Mesothelial cell of epicardium (in vitro differentiated cells): Measurements from ENCODE around the gene GNAO1. TPM values are rescaled to one million over a fixed set of nuclear protein-coding genes. Genes with fewer than 3 reads are reported as not detected.

Source experiments
- DNase-seq, 2 experiments: peaks; one replicate each; pipeline ENCODE4 v3.0.0; 2021; ENCODE audit warnings: low spot score in 2 of 2; ENCODE audit not compliant: unreplicated experiment in 2 of 2
- H3K27ac Mint-ChIP-seq: 2 replicates; pipeline ENCODE4 v1.8.0; 2021; ENCODE audit warnings: mixed read lengths
- H3K27me3 Mint-ChIP-seq: 2 replicates; pipeline ENCODE4 v1.8.0; 2021; ENCODE audit warnings: low read depth, mixed read lengths
- H3K36me3 Mint-ChIP-seq: 2 replicates; pipeline ENCODE4 v1.8.0; 2021; ENCODE audit warnings: mixed read lengths
- H3K4me1 Mint-ChIP-seq: 2 replicates; pipeline ENCODE4 v1.8.0; 2021; ENCODE audit warnings: mixed read lengths
- H3K4me3 Mint-ChIP-seq: 2 replicates; pipeline ENCODE4 v1.8.0; 2021; ENCODE audit warnings: mild to moderate bottlenecking, moderate library complexity, mixed read lengths
- H3K9me3 Mint-ChIP-seq: 2 replicates; pipeline ENCODE4 v1.8.0; 2021; ENCODE audit warnings: mixed read lengths
- total RNA-seq: library from RNA; stranded (reverse); gene quantifications from 3 replicates; pipeline ENCODE4 v1.2.1, GENCODE V29; 2021
- TF ChIP-seq, protein P1 (sequence below): fragments of 200-600 bp; sonication (generic); IDR thresholded peaks from one replicate; pipeline ENCODE4 v1.5.0; 2021; ENCODE audit warnings: antibody characterized with exemption; ENCODE audit not compliant: unreplicated experiment

Gene GNAO1
- total RNA-seq, 1 donor from 2014 or later = 3.3 TPM

DNA sequence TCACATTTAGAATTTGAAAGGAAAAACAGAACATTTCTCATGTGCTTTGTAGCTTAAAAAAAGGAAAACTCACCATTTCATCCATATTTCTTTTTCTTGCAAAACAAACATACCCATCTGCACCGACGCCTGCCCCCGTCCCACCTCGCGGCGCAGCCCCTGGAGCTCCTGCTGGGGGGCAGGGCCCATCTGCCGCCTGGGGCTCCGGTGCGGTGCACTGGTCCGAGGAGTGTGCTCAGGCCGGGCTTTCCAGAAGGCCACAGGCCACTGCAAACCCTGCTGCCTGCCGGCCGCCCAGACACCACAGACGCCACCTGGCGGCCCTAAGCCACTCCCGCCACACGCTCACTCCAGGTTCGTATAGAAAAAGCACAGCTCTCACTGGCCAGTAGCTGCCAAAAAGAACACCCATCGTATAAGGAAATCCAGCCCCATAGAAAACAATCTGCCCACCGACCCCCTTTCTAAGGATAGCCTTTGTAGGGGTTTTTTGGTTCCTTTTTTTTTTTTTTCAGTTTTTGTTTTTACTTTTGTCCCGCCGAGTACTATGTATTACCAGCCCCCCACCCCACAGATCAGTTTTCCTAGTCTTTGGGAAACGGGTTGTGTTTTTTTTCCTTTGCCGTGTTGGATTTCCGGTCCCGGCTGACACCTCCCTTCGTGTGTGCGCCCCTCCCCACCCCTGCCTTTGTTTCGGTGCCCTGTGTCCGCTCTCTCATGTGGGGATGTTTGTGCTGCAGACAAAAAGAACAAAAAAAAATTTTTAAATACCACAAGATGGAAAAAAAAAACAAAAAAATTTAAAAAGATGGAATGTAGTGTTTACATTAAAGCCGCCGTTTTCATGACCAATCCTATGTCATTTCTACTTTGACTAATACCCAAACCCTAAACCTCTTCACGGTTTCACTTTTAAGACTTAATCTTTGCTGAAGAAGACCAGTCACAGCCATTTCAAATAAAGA, 165.3 kb downstream of the GNAO1 start:
- peak; percentile 53 to 80 for DNase-seq
- Mint-ChIP-seq H3K4me3 (peak overlapping the region; percentile 78), H3K9me3 (no peaks in the 10 kb centered on the region), H3K27me3 (no peaks in the 10 kb centered on the region), H3K27ac (peak overlapping the region; percentile 95), H3K4me1 (peaks cover 33% of the 10 kb centered on the region), H3K36me3 (peaks cover 2% of the 10 kb centered on the region)
- TF ChIP-seq, protein P1, sequence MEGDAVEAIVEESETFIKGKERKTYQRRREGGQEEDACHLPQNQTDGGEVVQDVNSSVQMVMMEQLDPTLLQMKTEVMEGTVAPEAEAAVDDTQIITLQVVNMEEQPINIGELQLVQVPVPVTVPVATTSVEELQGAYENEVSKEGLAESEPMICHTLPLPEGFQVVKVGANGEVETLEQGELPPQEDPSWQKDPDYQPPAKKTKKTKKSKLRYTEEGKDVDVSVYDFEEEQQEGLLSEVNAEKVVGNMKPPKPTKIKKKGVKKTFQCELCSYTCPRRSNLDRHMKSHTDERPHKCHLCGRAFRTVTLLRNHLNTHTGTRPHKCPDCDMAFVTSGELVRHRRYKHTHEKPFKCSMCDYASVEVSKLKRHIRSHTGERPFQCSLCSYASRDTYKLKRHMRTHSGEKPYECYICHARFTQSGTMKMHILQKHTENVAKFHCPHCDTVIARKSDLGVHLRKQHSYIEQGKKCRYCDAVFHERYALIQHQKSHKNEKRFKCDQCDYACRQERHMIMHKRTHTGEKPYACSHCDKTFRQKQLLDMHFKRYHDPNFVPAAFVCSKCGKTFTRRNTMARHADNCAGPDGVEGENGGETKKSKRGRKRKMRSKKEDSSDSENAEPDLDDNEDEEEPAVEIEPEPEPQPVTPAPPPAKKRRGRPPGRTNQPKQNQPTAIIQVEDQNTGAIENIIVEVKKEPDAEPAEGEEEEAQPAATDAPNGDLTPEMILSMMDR = peak; percentile 81

DNA sequence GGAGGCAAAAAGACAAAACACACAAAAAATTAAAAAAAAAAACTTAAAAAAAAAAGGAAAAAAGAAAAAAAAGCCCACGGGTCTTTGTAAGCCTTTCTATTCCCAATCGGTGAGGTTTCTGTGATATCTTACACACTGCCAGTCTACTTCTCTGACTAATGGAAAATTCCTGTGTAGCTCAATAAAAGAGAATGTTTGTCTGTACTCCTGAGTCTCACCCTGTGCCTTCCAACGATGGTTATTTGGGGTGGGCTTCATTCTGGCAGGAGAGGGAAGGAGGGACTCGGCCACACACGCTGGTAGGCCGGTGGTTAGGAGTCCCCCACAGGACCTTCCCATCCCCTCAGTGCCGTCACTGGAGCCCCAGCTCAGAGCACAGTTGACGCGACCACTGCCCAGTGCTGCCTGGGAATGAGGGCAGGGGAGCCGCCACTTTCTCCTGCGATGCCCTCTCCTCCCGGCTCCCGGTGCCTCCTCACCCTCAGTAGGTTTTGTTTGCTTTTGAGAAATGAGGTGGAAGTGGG, 166.0 kb downstream of the GNAO1 start:
- TF ChIP-seq, protein P1 = no peak
- Mint-ChIP-seq H3K27me3 (no peaks in the 10 kb centered on the region), H3K4me1 (peaks cover 33% of the 10 kb centered on the region), H3K36me3 (peaks cover 3% of the 10 kb centered on the region), H3K9me3 (no peaks in the 10 kb centered on the region), H3K4me3 (peak overlapping the region; percentile 78), H3K27ac (peak overlapping the region; percentile 95)
- peak in 1 of 2 experiments; percentile 31 for DNase-seq

DNA sequence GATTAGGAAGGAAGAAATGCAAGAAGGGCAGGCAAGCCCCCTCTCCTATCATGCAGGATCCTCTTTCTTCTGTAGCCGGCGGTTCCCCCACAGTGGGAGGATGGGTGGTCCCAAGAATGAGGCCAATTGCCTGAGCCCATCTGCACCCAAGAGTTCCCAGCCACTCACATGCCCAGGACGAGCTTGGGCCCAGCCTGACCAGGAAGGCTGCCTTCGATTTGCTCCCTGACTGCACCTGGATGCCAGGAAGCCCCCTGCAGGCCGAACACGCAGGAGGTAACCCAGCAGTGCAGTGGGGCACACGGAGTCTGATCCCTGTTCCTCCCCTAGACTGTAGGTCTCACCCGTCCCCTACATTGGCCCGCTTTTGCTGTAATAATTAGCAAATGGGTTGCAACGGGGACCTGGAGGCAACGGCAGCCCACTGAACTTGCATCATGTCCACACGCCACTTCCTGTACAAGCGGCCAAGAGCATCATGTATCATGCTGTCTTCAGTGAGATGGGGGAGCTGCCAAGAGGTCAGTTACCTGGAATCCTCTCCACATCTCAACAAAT, 166.6 kb downstream of the GNAO1 start:
- TF ChIP-seq, protein P1 = no peak
- H3K27ac Mint-ChIP-seq = peak overlapping the region; percentile 83
- peaks cover 9% of the 10 kb centered on the region for H3K36me3 Mint-ChIP-seq
- DNase-seq = peak in 1 of 2 experiments; percentile 36
- peaks cover 33% of the 10 kb centered on the region for H3K4me1 Mint-ChIP-seq
- no peaks in the 10 kb centered on the region for H3K9me3 Mint-ChIP-seq
- peak overlapping the region; percentile 28 for H3K4me3 Mint-ChIP-seq
- no peaks in the 10 kb centered on the region for H3K27me3 Mint-ChIP-seq

DNA sequence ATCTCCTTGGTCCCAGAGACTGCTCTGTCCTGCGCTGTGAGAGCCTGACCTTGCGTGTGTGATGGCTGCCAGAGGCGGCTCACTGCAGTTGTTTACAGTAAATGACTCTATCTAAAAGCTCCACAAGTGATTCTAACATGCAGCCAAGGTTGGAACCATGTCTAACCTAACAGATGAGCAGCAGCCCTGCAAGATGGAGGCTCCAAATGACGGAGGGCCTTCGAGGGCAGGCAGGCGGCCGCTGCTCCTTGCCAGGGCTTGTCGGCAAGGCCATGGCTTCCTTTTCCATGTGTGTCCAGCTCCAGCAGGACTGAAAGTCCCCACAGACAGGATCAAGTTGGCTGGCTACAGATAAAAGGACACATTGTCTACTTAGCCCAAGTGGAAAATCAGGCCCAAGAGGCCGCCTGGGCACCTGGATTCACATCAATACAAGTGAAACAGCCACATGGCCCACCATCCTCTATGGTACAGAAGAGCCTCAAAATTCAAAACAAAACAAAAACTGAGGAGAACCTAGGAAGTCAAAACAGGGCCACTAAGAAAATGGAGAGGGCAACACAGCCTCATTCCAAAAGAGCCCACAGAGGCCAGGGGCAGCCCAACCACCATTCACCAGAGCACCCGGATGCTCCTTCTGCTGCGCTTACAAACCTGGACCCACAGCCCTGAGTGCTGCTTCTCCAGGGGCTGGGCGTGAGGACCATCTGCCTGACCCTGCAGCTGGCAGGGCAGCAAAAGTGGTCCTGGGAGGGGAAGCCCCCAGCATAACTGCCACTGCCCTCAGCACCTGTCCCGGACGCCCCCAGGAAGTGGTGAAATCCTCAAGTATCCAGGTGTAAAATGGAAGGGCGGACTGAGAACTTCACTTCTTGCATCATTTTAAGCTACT, 169.1 kb downstream of the GNAO1 start:
- peaks cover 32% of the 10 kb centered on the region for H3K4me1 Mint-ChIP-seq
- peaks cover 11% of the 10 kb centered on the region for H3K36me3 Mint-ChIP-seq
- no peak overlapping the region for H3K27ac Mint-ChIP-seq
- H3K4me3 Mint-ChIP-seq = no peak overlapping the region
- TF ChIP-seq, protein P1 = no peak
- peak in 1 of 2 experiments; percentile 34 for DNase-seq
- no peaks in the 10 kb centered on the region for H3K27me3 Mint-ChIP-seq
- H3K9me3 Mint-ChIP-seq = no peaks in the 10 kb centered on the region

DNA sequence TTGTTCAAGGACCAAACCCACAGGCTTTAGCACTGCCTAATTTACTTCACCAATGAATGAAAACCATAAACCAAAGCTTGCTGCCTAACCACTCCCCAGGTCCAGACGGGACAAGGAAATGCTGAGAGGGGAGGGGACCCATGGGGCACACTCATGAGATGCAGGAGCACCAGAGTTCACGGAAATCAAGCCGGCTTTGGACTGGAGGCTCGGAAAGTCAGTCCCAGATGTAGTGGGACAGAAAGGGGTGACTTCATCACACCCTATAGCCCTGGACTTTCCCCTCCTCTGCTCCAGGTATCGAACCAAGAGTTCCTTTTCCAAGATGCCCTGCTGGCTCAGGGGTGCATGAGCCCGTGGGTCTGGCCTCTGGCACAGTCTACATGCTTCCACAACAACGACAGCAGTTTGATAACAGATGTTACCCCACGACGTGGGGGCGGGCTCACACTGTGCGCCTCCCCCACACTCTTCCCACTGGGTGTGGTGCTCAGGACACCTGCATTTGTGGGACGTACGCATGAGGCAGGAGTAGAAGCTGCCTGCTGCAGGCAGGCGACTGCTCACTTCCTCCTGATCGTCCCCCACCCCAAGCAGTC, 170.9 kb downstream of the GNAO1 start:
- H3K9me3 Mint-ChIP-seq = no peaks in the 10 kb centered on the region
- peaks cover 13% of the 10 kb centered on the region for H3K36me3 Mint-ChIP-seq
- H3K27ac Mint-ChIP-seq = no peak overlapping the region
- TF ChIP-seq, protein P1 = no peak
- DNase-seq = peak in 1 of 2 experiments; percentile 7
- peaks cover 16% of the 10 kb centered on the region for H3K4me1 Mint-ChIP-seq
- no peak overlapping the region for H3K4me3 Mint-ChIP-seq
- H3K27me3 Mint-ChIP-seq = no peaks in the 10 kb centered on the region
